Keratinocyte (primary cell): ENCODE results near the gene GALNT2.

Experiments used
- EZH2 ChIP-seq: IDR thresholded peaks from one replicate; pipeline ENCODE4 v1.6.1; 2012; ENCODE audit warnings: inconsistent platforms, mild to moderate bottlenecking, low read length, moderate library complexity
- TF ChIP-seq, protein P1 (sequence below), 3 experiments: IDR thresholded peaks in 1 of 3; conservative IDR thresholded peaks in 1 of 3; optimal IDR thresholded peaks in 1 of 3; 2 replicates in 2 of 3; 3 replicates in 1 of 3; pipeline versions ENCODE3 to v1.5.1; 2011; ENCODE audit warnings: low read length in 3 of 3, mild to moderate bottlenecking in 3 of 3, moderate library complexity in 2 of 3, control low read depth in 1 of 3, inconsistent platforms in 1 of 3; ENCODE audit not compliant: insufficient read depth in 2 of 3; ENCODE audit errors: extremely low read depth in 1 of 3

- TF ChIP-seq, protein P1, sequence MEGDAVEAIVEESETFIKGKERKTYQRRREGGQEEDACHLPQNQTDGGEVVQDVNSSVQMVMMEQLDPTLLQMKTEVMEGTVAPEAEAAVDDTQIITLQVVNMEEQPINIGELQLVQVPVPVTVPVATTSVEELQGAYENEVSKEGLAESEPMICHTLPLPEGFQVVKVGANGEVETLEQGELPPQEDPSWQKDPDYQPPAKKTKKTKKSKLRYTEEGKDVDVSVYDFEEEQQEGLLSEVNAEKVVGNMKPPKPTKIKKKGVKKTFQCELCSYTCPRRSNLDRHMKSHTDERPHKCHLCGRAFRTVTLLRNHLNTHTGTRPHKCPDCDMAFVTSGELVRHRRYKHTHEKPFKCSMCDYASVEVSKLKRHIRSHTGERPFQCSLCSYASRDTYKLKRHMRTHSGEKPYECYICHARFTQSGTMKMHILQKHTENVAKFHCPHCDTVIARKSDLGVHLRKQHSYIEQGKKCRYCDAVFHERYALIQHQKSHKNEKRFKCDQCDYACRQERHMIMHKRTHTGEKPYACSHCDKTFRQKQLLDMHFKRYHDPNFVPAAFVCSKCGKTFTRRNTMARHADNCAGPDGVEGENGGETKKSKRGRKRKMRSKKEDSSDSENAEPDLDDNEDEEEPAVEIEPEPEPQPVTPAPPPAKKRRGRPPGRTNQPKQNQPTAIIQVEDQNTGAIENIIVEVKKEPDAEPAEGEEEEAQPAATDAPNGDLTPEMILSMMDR (optimal IDR thresholded peaks at IDR 0.05 in 1 of 3, IDR thresholded peaks at IDR 0.05 in 1 of 3, conservative IDR thresholded peaks at IDR 0.05 in 1 of 3; ENCODE audit: extremely low read depth in 1 of 3, insufficient read depth in 2 of 3, low read length in 3 of 3): no peak
- TF ChIP-seq EZH2: no peak
Measured at GRCh38 chr1:230175839-230176238, 108.8 kb downstream of the GALNT2 start.
